NCI-H446 (cell line): ENCODE measurements around the gene PARD3B.
A peak's percentile ranks its signal among the peaks of the same experiment; 100 is the strongest.
"Not testable (repeated sequence)": the region's sequence is repeated elsewhere in the genome, so short reads cannot be mapped to it uniquely, and the experiment has no call there.

Experiments used
- DNase-seq, 2 experiments: peaks; one replicate each; lab custom pipeline; 2025; lab: John Stamatoyannopoulos, UW

The PARD3B gene

GRCh38 chr2:205190528-205190927, 645.3 kb downstream of the PARD3B start:
- DNase-seq: no peak

GRCh38 chr2:205193125-205193835, 648.0 kb downstream of the PARD3B start:
- no peak for DNase-seq

- DNase-seq: peak in 1 of 2 experiments; percentile 6
Observed at GRCh38 chr2:205193836-205194228, 648.6 kb downstream of the PARD3B start.

- DNase-seq: peak; percentile 36 to 87
Observed at GRCh38 chr2:205197468-205198139, 652.3 kb downstream of the PARD3B start.

- peak; percentile 33 to 83 for DNase-seq
Observed at GRCh38 chr2:205198140-205198525, 652.9 kb downstream of the PARD3B start.

- no peak for DNase-seq
Observed at GRCh38 chr2:205199165-205199850, 654.0 kb downstream of the PARD3B start.

GRCh38 chr2:205210494-205210893, 665.2 kb downstream of the PARD3B start:
- no peak for DNase-seq

- DNase-seq: no peak
Observed at GRCh38 chr2:205212357-205212756, 667.1 kb downstream of the PARD3B start.

GRCh38 chr2:205216092-205216491, 670.8 kb downstream of the PARD3B start:
- no peak for DNase-seq

- DNase-seq: no peak
Observed at GRCh38 chr2:205216580-205216979, 671.3 kb downstream of the PARD3B start.

- DNase-seq: peak in 1 of 2 experiments; percentile 68
Observed at GRCh38 chr2:205217004-205217403, 671.7 kb downstream of the PARD3B start.

GRCh38 chr2:205218056-205218455, 672.8 kb downstream of the PARD3B start:
- DNase-seq: peak in 1 of 2 experiments; percentile 26

- not testable (repeated sequence) for DNase-seq
Observed at GRCh38 chr2:205218816-205219215, 673.5 kb downstream of the PARD3B start.

- DNase-seq: no peak
Observed at GRCh38 chr2:205220559-205220958, 675.3 kb downstream of the PARD3B start.

GRCh38 chr2:205232086-205232485, 686.8 kb downstream of the PARD3B start:
- DNase-seq: no peak

GRCh38 chr2:205235434-205235833, 690.2 kb downstream of the PARD3B start:
- DNase-seq: no peak

GRCh38 chr2:205237524-205237923, 692.2 kb downstream of the PARD3B start:
- DNase-seq: no peak

GRCh38 chr2:205245001-205245400, 699.7 kb downstream of the PARD3B start:
- no peak for DNase-seq

- DNase-seq: peak; percentile 42 to 78
Observed at GRCh38 chr2:205245652-205246051, 700.4 kb downstream of the PARD3B start.

GRCh38 chr2:205259121-205259520, 713.8 kb downstream of the PARD3B start:
- DNase-seq: no peak

- DNase-seq: no peak
Observed at GRCh38 chr2:205261516-205262020, 716.3 kb downstream of the PARD3B start.

GRCh38 chr2:205267323-205267722, 722.0 kb downstream of the PARD3B start:
- no peak for DNase-seq

GRCh38 chr2:205270689-205271088, 725.4 kb downstream of the PARD3B start:
- no peak for DNase-seq
